Panc1 (cell line): Measurements from ENCODE around the gene KCNMA1. TPM values are rescaled to one million over a fixed set of nuclear protein-coding genes. Genes with fewer than 3 reads are reported as not detected.
A peak's percentile ranks its signal among the peaks of the same experiment; 100 is the strongest.

Source experiments
- ATAC-seq: fragments of 200-7000 bp; cut with Tn5 transposase; 2 replicates; pipeline ENCODE4 v1.9.1; 2020; ENCODE audit warnings: mild to moderate bottlenecking, moderate library complexity
- BruUV-seq: library from RNA; stranded (reverse); fragments of 400-500 nt; replicated peaks from 2 replicates; lab custom pipeline; 2021; lab: Mats Ljungman, UMichigan
- CTCF ChIA-PET: fragments of 300-600 bp; sonication (Branson Sonifier 250); formaldehyde crosslinking; loops from one replicate; lab custom pipeline; 2022; ENCODE audit warnings: antibody characterized with exemption; lab: Charles Lee
- POLR2A ChIA-PET: fragments of 300-600 bp; sonication (Branson Sonifier 250); formaldehyde crosslinking; loops from one replicate; lab custom pipeline; 2022; ENCODE audit warnings: antibody characterized with exemption; lab: Charles Lee
- DNase-seq: peaks from one replicate; pipeline ENCODE4 v3.0.0-alpha.2; 2010; ENCODE audit warnings: low read depth, low spot score
- H3K27ac ChIP-seq: 2 replicates; pipeline ENCODE4 v1.5.1; 2011; ENCODE audit warnings: mild to moderate bottlenecking, low read length, inconsistent platforms
- H3K27me3 ChIP-seq: fragments of 200-500 bp; sonication (Bioruptor generic); 2 replicates; pipeline ENCODE4 v1.6.0; 2014; ENCODE audit warnings: low read length, inconsistent platforms; ENCODE audit not compliant: control insufficient read depth, insufficient read depth
- H3K36me3 ChIP-seq: fragments of 200-500 bp; sonication (Bioruptor generic); 2 replicates; pipeline ENCODE4 v1.5.1; 2014; ENCODE audit warnings: inconsistent platforms, mild to moderate bottlenecking, low read length, moderate library complexity; ENCODE audit not compliant: control insufficient read depth, insufficient read depth
- H3K4me1 ChIP-seq: 2 replicates; pipeline ENCODE4 v1.5.1; 2011; ENCODE audit warnings: inconsistent platforms, mild to moderate bottlenecking, low read length, moderate library complexity; ENCODE audit not compliant: control insufficient read depth, insufficient read depth
- H3K4me3 ChIP-seq, 2 experiments: 2 replicates each; pipeline ENCODE4 v1.5.1; 2011 to 2012; ENCODE audit warnings: low read depth in 2 of 2, low read length in 2 of 2, mild to moderate bottlenecking in 2 of 2, inconsistent platforms in 1 of 2, moderate library complexity in 1 of 2
- H3K9me3 ChIP-seq: fragments of 200-500 bp; sonication (Bioruptor generic); 2 replicates; pipeline ENCODE4 v1.5.1; 2014; ENCODE audit warnings: low read depth, mild to moderate bottlenecking, inconsistent platforms, low read length, moderate library complexity; ENCODE audit not compliant: control insufficient read depth, insufficient read depth
- POLR2AphosphoS5 ChIP-seq: IDR thresholded peaks from 2 replicates; pipeline ENCODE4 v1.6.1; 2012; ENCODE audit warnings: mild to moderate bottlenecking, low read depth, low read length, moderate library complexity
- REST ChIP-seq, 2 experiments: IDR thresholded peaks; 2 replicates each; pipeline ENCODE4 v1.6.1; 2011 to 2012; ENCODE audit warnings: low read depth in 2 of 2, control low read depth in 1 of 2, low read length in 1 of 2, mild to moderate bottlenecking in 1 of 2, moderate library complexity in 1 of 2; ENCODE audit not compliant: insufficient read depth in 1 of 2
- SIN3A ChIP-seq: IDR thresholded peaks from 2 replicates; pipeline ENCODE4 v1.6.1; 2012; ENCODE audit warnings: low read depth, mild to moderate bottlenecking, low read length, moderate library complexity, borderline replicate concordance; ENCODE audit not compliant: insufficient read depth
- TCF7L2 ChIP-seq: IDR thresholded peaks from 2 replicates; pipeline ENCODE4 v1.6.1; 2011; ENCODE audit warnings: mild to moderate bottlenecking, low read depth, low read length, inconsistent platforms
- in situ Hi-C: cut with HindIII; loops from 2 replicates; pipeline ENCODE4 v1.10.0; 2016; ENCODE audit warnings: low sequenced_read_pairs, low pct_unique_long_range_greater_than_20kb
- intact Hi-C: fragments of 100-400 bp; cut with micrococcal nuclease; formaldehyde crosslinking; loops from one replicate; pipeline ENCODE4 v1.10.0; 2022; ENCODE audit not compliant: unreplicated experiment
- total RNA-seq: library from RNA; stranded (reverse); gene quantifications from one replicate; pipeline ENCODE4 v1.2.1, GENCODE V29; 2021; ENCODE audit not compliant: unreplicated experiment
- TF ChIP-seq, protein P1 (sequence below): fragments of 450-650 bp; IDR thresholded peaks from 2 replicates; pipeline ENCODE4 v1.5.1; 2017; ENCODE audit warnings: mild to moderate bottlenecking

The KCNMA1 gene
- total RNA-seq, 1 experiment from 2014 or later, result 91.9 TPM

DNA sequence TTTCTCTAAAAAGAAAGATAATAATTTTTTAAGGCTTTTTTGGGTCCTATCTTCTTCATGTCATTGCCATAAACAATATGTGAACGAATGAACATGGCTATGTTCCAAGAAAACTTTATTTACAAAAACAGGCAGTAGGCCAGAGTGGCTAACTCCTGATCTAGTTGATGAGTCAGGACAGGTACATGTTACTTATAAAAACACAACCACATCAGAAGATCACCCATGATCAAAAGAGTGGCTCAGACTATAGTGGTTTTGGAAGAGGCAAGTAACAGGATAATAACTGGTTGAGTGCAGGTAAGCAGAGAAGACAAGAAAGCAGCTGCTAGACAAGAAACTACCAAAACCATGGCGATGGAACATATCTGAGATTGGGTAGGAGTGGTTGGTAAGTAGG lies 468.7 kb downstream of the KCNMA1 start:
- ChIA-PET POLR2A (interaction anchor here (0.6 kb wide), 1 partner anchor 226 kb away, joined by 3 read pairs; no protein-coding TSS in a partner anchor), CTCF (no interaction called here)
- Histone ChIP-seq H3K4me3 (no peak overlapping the region), H3K27ac (no peak overlapping the region; the same call in 1 of the 2 replicates), H3K4me1 (peaks cover 20% of the 10 kb centered on the region), H3K36me3 (no peaks in the 10 kb centered on the region), H3K27me3 (no peaks in the 10 kb centered on the region), H3K9me3 (no peaks in the 10 kb centered on the region)
- no peak for TF ChIP-seq POLR2AphosphoS5
- no peak for TF ChIP-seq REST (IDR thresholded peaks at IDR 0.05; ENCODE audit: insufficient read depth in 1 of 2, low read depth in 2 of 2, low read length in 1 of 2)
- TF ChIP-seq, protein P1, sequence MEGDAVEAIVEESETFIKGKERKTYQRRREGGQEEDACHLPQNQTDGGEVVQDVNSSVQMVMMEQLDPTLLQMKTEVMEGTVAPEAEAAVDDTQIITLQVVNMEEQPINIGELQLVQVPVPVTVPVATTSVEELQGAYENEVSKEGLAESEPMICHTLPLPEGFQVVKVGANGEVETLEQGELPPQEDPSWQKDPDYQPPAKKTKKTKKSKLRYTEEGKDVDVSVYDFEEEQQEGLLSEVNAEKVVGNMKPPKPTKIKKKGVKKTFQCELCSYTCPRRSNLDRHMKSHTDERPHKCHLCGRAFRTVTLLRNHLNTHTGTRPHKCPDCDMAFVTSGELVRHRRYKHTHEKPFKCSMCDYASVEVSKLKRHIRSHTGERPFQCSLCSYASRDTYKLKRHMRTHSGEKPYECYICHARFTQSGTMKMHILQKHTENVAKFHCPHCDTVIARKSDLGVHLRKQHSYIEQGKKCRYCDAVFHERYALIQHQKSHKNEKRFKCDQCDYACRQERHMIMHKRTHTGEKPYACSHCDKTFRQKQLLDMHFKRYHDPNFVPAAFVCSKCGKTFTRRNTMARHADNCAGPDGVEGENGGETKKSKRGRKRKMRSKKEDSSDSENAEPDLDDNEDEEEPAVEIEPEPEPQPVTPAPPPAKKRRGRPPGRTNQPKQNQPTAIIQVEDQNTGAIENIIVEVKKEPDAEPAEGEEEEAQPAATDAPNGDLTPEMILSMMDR, result no peak
- TF ChIP-seq TCF7L2, result no peak
- no peak for TF ChIP-seq SIN3A
- in situ Hi-C loops, result no loop called here
- no TSS peak for BruUV-seq
- DNase-seq (no peak), ATAC-seq (no peak)
- intact Hi-C loops, result loop anchor here (5.0 kb wide), 2 partner anchors 228 to 543 kb away; no protein-coding TSS in a partner anchor

DNA sequence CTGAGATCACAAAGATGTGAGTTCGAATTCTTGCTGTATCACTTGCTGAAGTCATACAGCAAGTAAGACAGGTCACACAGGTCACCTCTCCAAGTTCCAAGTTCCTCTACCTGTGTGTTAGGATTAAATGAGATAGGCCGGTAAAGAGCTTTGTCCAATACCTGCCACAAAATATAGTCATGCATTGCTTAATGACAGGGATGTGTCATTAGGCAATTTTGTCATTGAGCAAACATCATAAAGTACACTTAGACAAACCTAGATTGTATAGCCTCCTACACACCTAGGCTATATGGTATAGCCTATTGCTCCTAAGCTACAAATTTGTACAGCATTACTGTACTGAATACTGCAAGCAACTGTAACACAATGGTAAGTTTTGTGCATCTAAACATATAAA lies 469.4 kb downstream of the KCNMA1 start:
- intact Hi-C loops (loop anchor here (5.0 kb wide), 2 partner anchors 229 to 544 kb away; no protein-coding TSS in a partner anchor), in situ Hi-C loops (no loop called here)
- ATAC-seq (peak; percentile 36; the same call in 1 of the 2 replicates), DNase-seq (no peak)
- no peak overlapping the region for H3K4me3 ChIP-seq
- ChIA-PET POLR2A (interaction anchor here (0.6 kb wide), 2 partner anchors 51 to 227 kb away, joined by 3 read pairs; no protein-coding TSS in a partner anchor), CTCF (interaction anchor here (0.6 kb wide), 1 partner anchor 466 kb away, joined by 4 read pairs; no protein-coding TSS in a partner anchor)
- no peaks in the 10 kb centered on the region for H3K36me3 ChIP-seq
- peaks cover 23% of the 10 kb centered on the region for H3K4me1 ChIP-seq
- H3K9me3 ChIP-seq, result no peaks in the 10 kb centered on the region
- H3K27me3 ChIP-seq, result no peaks in the 10 kb centered on the region
- TF ChIP-seq REST (IDR thresholded peaks at IDR 0.05; ENCODE audit: insufficient read depth in 1 of 2, low read depth in 2 of 2, low read length in 1 of 2) (no peak), POLR2AphosphoS5 (no peak), SIN3A (no peak), TCF7L2 (no peak)
- TF ChIP-seq, protein P1, result no peak
- no peak overlapping the region for H3K27ac ChIP-seq
- no TSS peak for BruUV-seq
